Type B pancreatic cell (in vitro differentiated cells): Measurements from ENCODE around the gene ANKH. TPM values are rescaled to one million over a fixed set of nuclear protein-coding genes. Genes with fewer than 3 reads are reported as not detected.

ENCODE experiments used
- DNase-seq: peaks from one replicate; pipeline ENCODE4 v3.0.0; 2021; ENCODE audit warnings: mixed read lengths; ENCODE audit not compliant: unreplicated experiment; ENCODE audit errors: extremely low spot score
- H3K27ac Mint-ChIP-seq: 2 replicates; pipeline ENCODE4 v1.8.0; 2021; ENCODE audit warnings: mild to moderate bottlenecking, mixed read lengths
- H3K27me3 Mint-ChIP-seq: 2 replicates; pipeline ENCODE4 v1.8.0; 2021; ENCODE audit warnings: mixed read lengths
- H3K36me3 Mint-ChIP-seq: 2 replicates; pipeline ENCODE4 v1.8.0; 2021; ENCODE audit warnings: mixed read lengths
- H3K4me1 Mint-ChIP-seq: one replicate; pipeline ENCODE4 v1.8.0; 2021; ENCODE audit warnings: mixed read lengths; ENCODE audit not compliant: unreplicated experiment
- H3K4me3 Mint-ChIP-seq: 2 replicates; pipeline ENCODE4 v1.8.0; 2021; ENCODE audit warnings: mild to moderate bottlenecking, mixed read lengths
- H3K9me3 Mint-ChIP-seq: 2 replicates; pipeline ENCODE4 v1.8.0; 2021; ENCODE audit warnings: mixed read lengths
- CTCF ChIP-seq: fragments of 200-600 bp; sonication (generic); conservative IDR thresholded peaks from 2 replicates; pipeline ENCODE4 v1.5.0; 2021; ENCODE audit warnings: antibody characterized with exemption, mild to moderate bottlenecking
- total RNA-seq: library from RNA; stranded (reverse); gene quantifications from 2 replicates; pipeline ENCODE4 v1.2.1, GENCODE V29; 2021; ENCODE audit warnings: low replicate concordance

ANKH gene
- total RNA-seq, 1 donor from 2014 or later = 41.1 TPM

- no peak for TF ChIP-seq CTCF
- Mint-ChIP-seq H3K4me3 (no peak overlapping the region), H3K27me3 (no peaks in the 10 kb centered on the region), H3K9me3 (no peaks in the 10 kb centered on the region), H3K27ac (no peak overlapping the region), H3K36me3 (peaks cover 19% of the 10 kb centered on the region), H3K4me1 (peaks cover 11% of the 10 kb centered on the region)
- DNase-seq = no peak
These were observed 123.2 kb downstream of the ANKH start for GRCh38 chr5:14748180-14748900.

GRCh38 chr5:14745753-14746152 is 125.8 kb downstream of the ANKH start:
- H3K4me1 Mint-ChIP-seq = peaks cover 5% of the 10 kb centered on the region
- H3K27me3 Mint-ChIP-seq = no peaks in the 10 kb centered on the region
- no peak for TF ChIP-seq CTCF
- peaks cover 25% of the 10 kb centered on the region for H3K36me3 Mint-ChIP-seq
- DNase-seq = no peak
- no peak overlapping the region for H3K4me3 Mint-ChIP-seq
- H3K9me3 Mint-ChIP-seq = no peaks in the 10 kb centered on the region
- no peak overlapping the region for H3K27ac Mint-ChIP-seq

GRCh38 chr5:14745188-14745563 is 126.4 kb downstream of the ANKH start:
- Mint-ChIP-seq H3K36me3 (peaks cover 21% of the 10 kb centered on the region), H3K9me3 (no peaks in the 10 kb centered on the region), H3K27ac (no peak overlapping the region), H3K27me3 (no peaks in the 10 kb centered on the region), H3K4me3 (no peak overlapping the region), H3K4me1 (peaks cover 5% of the 10 kb centered on the region)
- no peak for DNase-seq
- no peak for TF ChIP-seq CTCF

- Mint-ChIP-seq H3K4me1 (peaks cover 5% of the 10 kb centered on the region), H3K27ac (no peak overlapping the region), H3K27me3 (no peaks in the 10 kb centered on the region), H3K9me3 (no peaks in the 10 kb centered on the region), H3K36me3 (peaks cover 16% of the 10 kb centered on the region), H3K4me3 (no peak overlapping the region)
- TF ChIP-seq CTCF = no peak
- DNase-seq = no peak
These were observed 127.0 kb downstream of the ANKH start for GRCh38 chr5:14744296-14745187.

GRCh38 chr5:14743601-14744295 is 127.8 kb downstream of the ANKH start:
- H3K4me3 Mint-ChIP-seq = no peak overlapping the region
- no peak overlapping the region for H3K27ac Mint-ChIP-seq
- peaks cover 5% of the 10 kb centered on the region for H3K4me1 Mint-ChIP-seq

More at GRCh38 chr5:14743601-14744295, 127.8 kb downstream of the ANKH start:
- DNase-seq = no peak
- TF ChIP-seq CTCF = no peak
- peaks cover 13% of the 10 kb centered on the region for H3K36me3 Mint-ChIP-seq
- H3K27me3 Mint-ChIP-seq = no peaks in the 10 kb centered on the region
- H3K9me3 Mint-ChIP-seq = no peaks in the 10 kb centered on the region
